ENCODE measurements around the gene NCOA6.
"Not testable (repeated sequence)": the region's sequence is repeated elsewhere in the genome, so short reads cannot be mapped to it uniquely, and the experiment has no call there.

NCOA6 gene

GRCh38 chr20:34824806-34825529 is 483 bp downstream of the NCOA6 start:
- DNase-seq = peak; percentile 50

GRCh38 chr20:34824452-34824805 is 1.0 kb downstream of the NCOA6 start:
- peak; percentile 35 for DNase-seq

GRCh38 chr20:34824026-34824425 is 1.4 kb downstream of the NCOA6 start:
- DNase-seq = no peak

- no peak for DNase-seq
Observed at GRCh38 chr20:34820805-34821578, 4.5 kb downstream of the NCOA6 start.

GRCh38 chr20:34817801-34818200 is 7.7 kb downstream of the NCOA6 start:
- no peak for DNase-seq

DNA sequence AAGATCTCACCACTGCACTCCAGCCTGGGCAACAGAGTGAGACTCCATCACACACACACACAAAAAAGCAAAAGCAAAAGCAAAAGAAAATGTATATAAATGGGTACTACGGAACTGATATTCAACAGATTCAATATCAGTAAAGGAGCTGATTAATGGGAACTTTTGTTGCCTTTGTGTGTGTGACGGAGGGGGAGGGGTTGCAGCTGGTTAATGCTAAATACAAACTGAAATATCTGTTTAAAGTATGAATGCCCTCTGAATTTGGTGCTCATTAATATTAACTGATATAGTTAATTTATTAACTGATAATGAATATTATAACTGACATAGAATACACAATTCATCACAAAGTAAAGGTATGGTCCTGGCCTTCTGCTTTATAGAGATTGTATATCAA is 8.4 kb downstream of the NCOA6 start:
- DNase-seq = no peak

GRCh38 chr20:34815636-34816035 is 9.8 kb downstream of the NCOA6 start:
- no peak for DNase-seq

DNA sequence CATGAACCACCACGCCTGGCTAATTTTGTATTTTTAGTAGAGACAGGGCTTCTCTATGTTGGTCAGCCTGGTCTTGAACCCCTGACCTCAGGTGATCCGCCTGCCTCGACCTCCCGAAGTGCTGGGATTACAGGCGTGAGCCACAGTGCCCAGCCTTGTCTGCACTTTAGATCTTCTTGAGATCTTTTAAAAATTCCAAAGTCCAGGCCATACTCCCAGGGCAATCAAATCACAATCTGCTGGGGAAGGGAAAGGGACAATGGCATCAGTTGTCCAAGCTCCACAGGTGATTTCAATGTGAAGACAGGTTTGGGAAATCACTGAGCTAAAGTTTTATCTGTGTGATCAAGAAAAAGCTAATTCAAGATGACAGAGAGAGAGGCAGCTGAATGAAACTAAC is 16.9 kb downstream of the NCOA6 start:
- DNase-seq = no peak

DNA sequence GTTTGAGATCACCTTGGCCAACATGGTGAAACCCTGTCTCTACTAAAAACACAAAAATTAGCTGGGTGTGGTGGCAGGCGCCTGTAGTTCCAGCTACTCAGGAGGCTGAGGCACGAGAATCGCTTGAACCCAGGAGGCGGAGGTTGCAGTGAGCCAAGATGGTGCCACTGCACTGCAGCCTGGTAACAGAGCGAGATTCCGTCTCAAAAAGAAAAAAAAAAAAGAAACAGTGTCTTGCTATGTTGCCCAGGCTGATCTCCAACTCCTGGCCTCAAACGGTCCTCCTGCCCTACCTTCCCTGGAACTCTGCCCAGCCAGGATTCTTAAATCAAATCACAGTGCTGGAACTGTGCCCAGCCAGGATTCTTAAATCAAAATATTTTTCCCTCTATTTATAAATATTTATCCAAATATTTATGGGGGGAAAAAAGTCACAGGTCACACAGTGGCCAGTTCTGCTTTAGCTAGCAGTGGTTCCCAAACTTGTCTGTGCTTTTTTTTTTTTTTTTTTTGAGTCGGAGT is 17.4 kb downstream of the NCOA6 start:
- DNase-seq = not testable (repeated sequence)

DNA sequence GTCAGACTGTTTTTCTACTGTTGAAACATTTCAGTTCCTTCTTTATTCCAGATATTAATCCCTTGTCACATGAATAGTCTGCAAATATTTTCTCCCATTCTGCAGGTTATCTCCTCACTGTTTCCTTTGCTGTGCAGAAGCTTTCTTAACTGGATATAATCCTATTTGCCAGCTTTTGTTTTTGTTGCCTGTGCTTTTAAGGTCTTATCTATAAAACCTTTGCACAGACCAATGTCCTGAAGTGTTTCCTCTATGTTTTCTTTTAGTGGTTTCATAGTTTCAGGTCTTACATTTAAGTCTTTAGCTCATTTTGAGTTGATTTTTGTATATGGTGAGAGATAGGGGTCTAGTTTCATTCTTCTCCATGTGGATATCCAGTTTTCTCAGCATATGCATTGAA is 19.2 kb downstream of the NCOA6 start:
- DNase-seq = no peak

DNA sequence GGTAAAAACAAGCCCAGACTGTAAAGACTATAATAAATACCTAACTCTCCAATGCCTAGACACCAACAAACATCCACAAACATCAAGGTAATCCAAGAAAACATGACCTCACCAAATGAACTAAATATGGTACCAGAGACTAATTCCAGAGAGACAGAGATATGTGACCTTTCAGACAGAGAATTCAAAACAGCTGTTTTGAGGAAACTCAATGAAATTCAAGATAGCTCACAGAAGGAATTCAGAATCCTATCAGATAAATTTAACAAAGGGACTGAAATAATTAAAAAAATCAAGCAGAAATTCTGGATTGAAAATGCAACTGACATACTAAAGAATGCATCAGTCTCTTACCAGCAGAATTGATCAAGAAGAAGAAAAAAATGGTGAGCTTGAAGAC is 26.6 kb downstream of the NCOA6 start:
- no peak for DNase-seq

DNA sequence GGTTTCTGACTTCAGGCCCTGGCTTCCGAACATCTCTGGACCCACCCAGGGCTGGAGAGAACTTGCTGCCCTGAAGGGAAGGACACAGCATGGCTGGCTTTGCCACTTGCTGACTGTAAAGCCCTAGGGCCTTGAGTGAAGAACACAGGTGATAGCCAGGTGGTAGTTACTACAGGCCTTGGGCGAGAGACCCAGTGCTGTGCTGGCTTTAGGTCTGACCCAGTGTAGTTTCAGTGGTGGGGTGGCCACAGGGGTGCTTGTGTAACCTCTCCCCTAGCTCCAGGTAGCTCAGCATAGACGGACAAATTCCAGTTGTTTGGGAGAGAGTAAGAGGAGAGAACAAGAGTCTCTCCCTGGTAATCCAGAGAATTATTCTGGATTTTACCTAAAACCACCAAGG is 27.1 kb downstream of the NCOA6 start:
- no peak for DNase-seq

DNA sequence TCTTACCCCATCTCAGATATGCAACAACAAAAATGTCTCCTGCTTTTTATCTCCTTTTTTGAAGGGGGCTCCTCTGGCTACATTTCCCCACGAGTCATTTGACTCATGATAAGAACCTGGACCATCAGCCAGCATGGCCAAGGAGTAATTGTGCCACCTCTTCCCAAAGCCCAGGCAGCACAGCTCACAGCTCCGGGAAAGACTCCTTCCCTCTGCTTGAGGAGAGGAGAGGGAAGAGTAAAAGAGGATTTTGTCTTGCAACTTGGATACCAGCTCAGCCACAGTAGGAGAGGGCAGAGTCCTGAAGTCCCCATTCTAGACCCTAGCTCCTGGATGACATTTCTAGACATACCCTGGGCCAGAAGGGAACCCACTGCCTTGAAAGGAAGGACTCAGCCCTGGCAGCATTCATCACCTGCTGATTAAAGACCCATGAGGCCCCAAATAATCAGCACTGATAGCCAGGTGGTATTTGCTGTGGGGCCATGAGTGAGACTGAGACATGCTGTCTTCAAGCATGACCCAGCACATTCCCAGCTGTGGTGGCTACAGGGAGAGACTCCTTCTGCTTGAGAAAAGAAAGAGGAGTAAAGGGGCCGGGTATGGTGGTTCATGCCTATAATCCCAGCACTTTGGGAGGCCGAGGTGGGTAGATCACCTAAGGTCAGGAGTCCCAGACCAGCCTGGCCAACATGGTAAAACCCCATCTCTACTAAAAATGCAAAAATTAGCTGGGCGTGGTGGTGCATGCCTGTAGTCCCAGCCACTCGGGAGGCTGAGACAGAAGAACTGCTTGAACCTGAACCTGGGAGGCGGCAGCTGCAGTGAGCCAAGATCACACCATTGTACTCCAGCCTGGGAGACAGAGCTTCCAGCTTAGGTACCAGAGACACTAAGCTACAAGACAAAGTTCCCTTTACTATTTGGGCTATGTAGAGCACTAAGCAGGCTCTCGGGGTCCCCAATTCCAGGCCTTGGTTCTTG is 28.1 kb downstream of the NCOA6 start:
- no peak for DNase-seq

GRCh38 chr20:34794006-34794585 is 31.4 kb downstream of the NCOA6 start:
- no peak for DNase-seq

- no peak for DNase-seq
Observed at GRCh38 chr20:34792687-34793363, 32.6 kb downstream of the NCOA6 start.

- no peak for DNase-seq
Observed at GRCh38 chr20:34791289-34792020, 34.0 kb downstream of the NCOA6 start.

DNA sequence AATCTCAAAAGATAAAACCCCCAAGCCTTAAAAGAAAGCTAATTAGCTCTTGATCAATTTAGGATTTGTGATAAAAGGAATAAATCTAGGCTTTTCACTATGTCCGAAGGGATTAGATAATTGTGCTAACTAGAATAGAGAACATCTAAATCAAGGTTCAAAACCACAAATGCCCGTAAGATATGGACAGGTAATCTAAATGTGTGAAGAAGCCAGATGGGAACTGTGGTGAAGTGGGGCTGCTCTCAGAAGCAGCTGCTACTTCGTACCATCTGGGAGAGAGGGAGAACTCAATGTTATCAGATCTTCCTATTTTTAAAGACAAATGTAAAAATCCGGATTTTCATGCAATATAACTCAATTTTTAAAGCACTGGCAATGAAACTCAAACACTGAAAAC is 44.2 kb downstream of the NCOA6 start:
- DNase-seq = no peak

- not testable (repeated sequence) for DNase-seq
Observed at GRCh38 chr20:34780291-34780690, 45.2 kb downstream of the NCOA6 start.

DNA sequence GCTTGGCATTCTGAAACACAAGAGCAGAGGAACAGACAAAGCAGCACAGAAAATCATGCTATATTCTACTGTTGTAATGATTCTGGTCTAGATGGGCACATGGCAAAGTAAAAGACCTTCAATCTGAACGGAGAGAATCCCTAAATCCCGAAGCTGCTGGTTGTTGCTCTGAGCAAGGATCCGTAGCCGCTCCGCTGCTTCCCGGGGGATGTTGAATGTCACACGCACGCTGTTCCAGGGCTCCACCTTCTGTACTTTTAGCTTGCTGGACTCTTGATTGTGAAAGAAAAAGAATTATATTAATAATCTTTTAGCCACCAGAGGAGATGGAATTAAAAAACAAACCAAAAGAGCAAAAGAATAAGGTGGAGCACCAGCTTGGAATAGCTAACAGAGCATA is 49.3 kb downstream of the NCOA6 start:
- no peak for DNase-seq

DNA sequence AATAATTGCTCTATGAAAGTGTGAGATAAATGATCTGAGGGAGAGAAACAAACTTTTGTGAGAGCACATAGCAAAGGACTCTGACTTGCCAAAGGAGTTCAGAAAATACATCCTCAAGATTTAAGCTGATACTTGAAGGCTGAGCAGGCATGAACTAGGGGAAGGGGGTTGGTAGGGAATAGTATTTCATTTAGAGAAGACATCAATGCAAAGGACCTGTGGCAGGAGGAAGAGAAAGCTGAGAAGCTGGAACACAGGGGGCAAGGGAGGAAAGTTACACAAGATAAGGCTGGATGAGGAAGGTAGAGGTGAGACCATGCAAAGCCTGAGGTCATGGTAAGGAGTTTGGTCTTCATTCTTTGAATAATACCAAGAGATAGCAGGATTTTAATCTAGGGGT is 50.6 kb downstream of the NCOA6 start:
- DNase-seq = no peak

- DNase-seq = no peak
Observed at GRCh38 chr20:34774449-34774848, 51.0 kb downstream of the NCOA6 start.
